ENCODE data around the gene PKD1.

GRCh38 chr16:2158262-2158638 is 22.6 kb upstream of the PKD1 start:
- TF ChIP-seq CTCF (IDR thresholded peaks at IDR 0.05), result no peak
- TF ChIP-seq POLR2A (IDR thresholded peaks at IDR 0.05), result no peak

Data from body of pancreas (tissue), 4 donors.